Fibroblast of skin of left biceps (primary cell): ENCODE results near the gene TOMM7.
"Not testable (repeated sequence)": the region's sequence is repeated elsewhere in the genome, so short reads cannot be mapped to it uniquely, and the experiment has no call there.

ENCODE experiments used
- DNase-seq, 2 experiments: peaks; one replicate each; pipeline ENCODE4 v3.0.0-alpha.2; 2013; ENCODE audit warnings: low read depth in 2 of 2

The TOMM7 gene

GRCh38 chr7:22784346-22784745 is 38.3 kb downstream of the TOMM7 start:
- DNase-seq, result no peak

DNA sequence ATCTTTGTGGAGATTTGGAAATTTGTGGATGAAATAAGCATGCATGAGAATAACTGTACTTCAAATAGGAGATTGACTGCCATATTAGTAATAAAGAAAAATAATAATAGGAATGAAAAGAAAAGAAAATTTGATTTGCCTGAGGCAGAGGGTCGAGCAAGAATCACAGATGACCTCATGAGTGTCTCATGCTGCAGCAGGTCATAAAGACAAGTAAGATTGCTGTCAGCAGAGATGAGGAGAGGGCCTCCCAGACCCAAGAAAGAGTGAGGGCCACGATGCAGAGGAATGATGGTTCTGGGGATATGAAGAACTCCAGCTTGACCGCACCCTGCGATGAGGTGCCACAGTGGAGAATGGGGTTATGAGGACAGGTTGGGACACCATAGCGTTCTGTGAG is 39.2 kb downstream of the TOMM7 start:
- DNase-seq, result no peak

DNA sequence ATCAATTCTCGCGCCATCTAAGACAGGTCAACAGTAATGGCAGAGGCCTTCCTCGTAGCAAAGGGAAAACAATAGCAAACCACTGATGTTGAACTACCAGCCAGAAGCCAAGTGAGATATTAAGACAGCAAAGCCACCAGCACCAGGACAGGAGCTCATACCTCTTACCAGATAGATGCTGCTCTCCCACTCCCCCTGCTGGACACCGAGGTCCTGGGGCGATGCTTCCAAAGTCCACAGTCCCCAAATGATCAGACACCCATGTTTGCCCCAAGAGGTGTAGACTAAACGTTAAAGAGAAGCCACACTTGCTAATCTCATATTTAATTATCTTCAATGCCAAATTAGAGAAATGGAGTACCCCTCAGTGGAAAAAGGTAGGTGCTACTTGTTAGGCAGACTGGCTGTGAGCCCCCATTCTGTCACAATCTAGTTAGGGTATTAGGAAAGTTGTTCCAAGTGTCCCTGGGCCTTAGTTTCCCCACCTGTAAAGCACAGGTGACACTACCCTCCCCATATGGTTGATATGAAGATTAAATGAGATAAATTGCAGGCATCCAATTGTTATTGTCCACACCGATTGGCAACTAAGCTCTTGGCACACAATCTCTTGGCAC is 39.9 kb downstream of the TOMM7 start:
- peak in 1 of 2 experiments; percentile 3 for DNase-seq

DNA sequence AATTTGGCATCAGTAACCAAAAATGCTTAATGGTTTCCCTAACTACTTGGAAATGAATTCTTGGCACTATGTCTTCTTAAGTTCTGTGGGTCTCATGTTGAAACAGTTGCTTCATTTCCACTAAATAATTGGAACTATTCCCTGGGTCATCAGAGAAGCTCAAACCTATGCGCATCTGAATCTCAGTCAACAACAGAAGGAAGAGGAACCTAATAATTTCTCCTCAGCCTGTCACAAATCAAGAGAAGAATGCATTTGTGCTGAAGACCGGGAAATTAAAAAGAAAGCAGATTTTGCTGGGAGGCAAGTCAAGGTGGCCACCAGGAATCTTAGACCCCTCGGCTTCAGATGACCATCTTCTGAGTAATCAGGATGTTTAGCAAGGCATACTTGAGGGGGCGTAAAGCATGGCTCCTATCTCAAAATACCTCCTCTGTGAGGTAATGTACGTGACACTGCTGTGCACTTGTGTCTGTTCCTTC is 41.4 kb downstream of the TOMM7 start:
- peak; percentile 85 to 88 for DNase-seq

- DNase-seq, result not testable (repeated sequence)
Observed at GRCh38 chr7:22779730-22780323, 42.8 kb downstream of the TOMM7 start.

- no peak for DNase-seq
Observed at GRCh38 chr7:22776964-22777363, 45.7 kb downstream of the TOMM7 start.

DNA sequence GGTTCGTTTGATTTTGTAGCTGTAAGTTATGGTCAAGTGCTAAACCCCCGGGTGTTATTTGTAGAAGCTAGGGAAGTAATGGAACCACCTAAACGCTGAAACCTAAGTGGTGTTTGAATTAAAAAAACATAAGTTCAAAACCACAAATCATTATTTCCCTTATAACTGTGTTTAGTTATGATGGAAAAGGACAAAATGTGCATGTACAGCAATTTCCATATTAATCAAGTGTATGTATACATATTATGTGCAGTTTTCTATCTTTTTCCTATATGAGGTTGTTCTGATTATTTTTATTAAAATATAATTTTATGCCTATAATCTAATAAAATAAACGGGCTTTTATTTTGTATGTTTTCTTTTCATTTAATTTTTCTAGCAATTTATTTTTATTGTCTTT is 49.8 kb downstream of the TOMM7 start:
- no peak for DNase-seq

DNA sequence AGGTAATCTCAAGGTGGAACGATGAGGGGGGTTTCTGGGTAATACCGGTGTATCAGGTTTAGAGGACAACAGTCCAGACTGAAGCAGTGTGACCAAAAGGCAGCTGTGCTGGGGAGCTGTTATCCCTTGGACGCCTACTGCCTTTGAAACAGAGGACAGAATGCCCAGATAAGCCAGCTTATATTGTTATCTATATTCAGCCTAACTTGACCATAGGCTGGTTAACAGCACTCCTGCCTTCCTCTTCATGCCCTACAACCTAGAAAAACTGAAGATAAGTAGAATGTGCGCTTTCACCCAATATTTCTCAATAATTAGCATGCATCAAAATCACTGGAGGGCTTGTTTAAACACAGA is 50.8 kb downstream of the TOMM7 start:
- DNase-seq, result no peak

GRCh38 chr7:22771194-22771871 is 51.3 kb downstream of the TOMM7 start:
- peak; percentile 36 for DNase-seq

DNA sequence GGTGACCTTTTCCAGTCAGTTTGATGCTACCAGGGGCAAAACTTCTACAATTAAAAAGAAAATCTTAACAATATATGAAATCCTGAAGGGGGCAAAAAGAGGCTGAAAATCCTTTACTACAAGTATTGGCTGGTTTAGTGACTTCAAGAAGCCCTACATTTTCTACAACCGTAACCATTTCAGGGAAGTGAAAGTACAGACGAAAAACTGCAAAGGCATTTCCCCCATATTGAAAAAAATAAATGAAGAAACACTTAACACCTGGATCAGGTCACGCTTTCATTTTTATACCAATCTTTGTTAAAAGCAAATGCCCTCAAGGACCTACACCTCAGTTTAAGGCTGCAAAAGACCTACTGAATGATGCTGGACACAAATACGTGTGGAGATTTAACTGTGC is 57.0 kb downstream of the TOMM7 start:
- no peak for DNase-seq
